CD4-positive, alpha-beta T cell (primary cell): ENCODE results near the gene RAPGEF6. TPM values are rescaled to one million over a fixed set of nuclear protein-coding genes. Genes with fewer than 3 reads are reported as not detected.

Source experiments
- ATAC-seq: fragments of 200-7000 bp; cut with Tn5 transposase; one replicate; pipeline ENCODE4 v1.10.0; 2022; ENCODE audit warnings: mild to moderate bottlenecking; ENCODE audit not compliant: poor library complexity
- CTCF ChIA-PET: fragments of 350-600 bp; sonication (Branson Sonifier 250); formaldehyde crosslinking; loops from one replicate; lab custom pipeline; 2021; ENCODE audit warnings: antibody characterized with exemption, inconsistent platforms; lab: Charles Lee
- POLR2A ChIA-PET: fragments of 350-600 bp; sonication (Branson Sonifier 250); formaldehyde crosslinking; loops from one replicate; lab custom pipeline; 2021; ENCODE audit warnings: antibody characterized with exemption, inconsistent platforms; lab: Charles Lee
- DNase-seq, 14 experiments: peaks; one replicate each; pipeline ENCODE4 v3.0.0-alpha.2; 2013 to 2020; ENCODE audit warnings: mixed read lengths in 2 of 14
- H3K27ac ChIP-seq, 2 donors: one replicate each; pipeline versions ENCODE4 v1.5.1 to v1.7.0; 2013; ENCODE audit warnings: low read length in 2 of 2, low read depth in 1 of 2, mild to moderate bottlenecking in 1 of 2
- H3K27me3 ChIP-seq, 2 experiments: 1 replicate in 1 of 2; 2 replicates in 1 of 2; pipeline versions ENCODE4 v1.6.1 to v1.7.0; 2013; ENCODE audit warnings: low read length in 2 of 2, control low read depth in 1 of 2, mild to moderate bottlenecking in 1 of 2, moderate library complexity in 1 of 2; ENCODE audit not compliant: insufficient read depth in 2 of 2, control insufficient read depth in 1 of 2
- H3K36me3 ChIP-seq: one replicate; pipeline ENCODE4 v1.6.1; 2013; ENCODE audit warnings: low read length, control low read depth; ENCODE audit not compliant: insufficient read depth
- H3K4me1 ChIP-seq: one replicate; pipeline ENCODE4 v1.6.1; 2013; ENCODE audit warnings: low read length, control low read depth; ENCODE audit not compliant: insufficient read depth
- H3K4me3 ChIP-seq: one replicate; pipeline ENCODE4 v1.5.1; 2013; ENCODE audit warnings: mild to moderate bottlenecking, low read length, moderate library complexity
- H3K9me3 ChIP-seq, 2 experiments: 1 replicate in 1 of 2; 2 replicates in 1 of 2; pipeline versions ENCODE4 v1.6.1 to v1.7.0; 2013; ENCODE audit warnings: low read length in 2 of 2, mild to moderate bottlenecking in 2 of 2, control low read depth in 1 of 2, moderate library complexity in 1 of 2; ENCODE audit not compliant: control insufficient read depth in 1 of 2, insufficient read depth in 1 of 2
- H3K27ac Mint-ChIP-seq: one replicate; pipeline ENCODE4 v1.8.0; 2020; ENCODE audit warnings: mixed read lengths
- H3K27me3 Mint-ChIP-seq: one replicate; pipeline ENCODE4 v1.8.0; 2021; ENCODE audit warnings: mixed read lengths
- H3K36me3 Mint-ChIP-seq: one replicate; pipeline ENCODE4 v1.8.0; 2021; ENCODE audit warnings: low read depth, mixed read lengths
- H3K4me1 Mint-ChIP-seq: one replicate; pipeline ENCODE4 v1.8.0; 2021; ENCODE audit warnings: low read depth, mixed read lengths
- H3K4me3 Mint-ChIP-seq: one replicate; pipeline ENCODE4 v1.8.0; 2020; ENCODE audit warnings: mild to moderate bottlenecking, mixed read lengths
- H3K9me3 Mint-ChIP-seq: one replicate; pipeline ENCODE4 v1.8.0; 2020; ENCODE audit warnings: mixed read lengths
- intact Hi-C, 2 experiments: fragments of 100-400 bp; cut with DNase I in 1 of 2; cut with micrococcal nuclease in 1 of 2; formaldehyde crosslinking; loops; one replicate each; pipeline versions ENCODE4 v1.15.1 to v1.9.0; 2023 to 2025; cut with DNase I, micrococcal nuclease
- total RNA-seq, 174 experiments: library from RNA in 2 of 174; stranded (reverse) in 2 of 174; gene quantifications; one replicate each; pipeline ENCODE4 v1.2.3 and lab custom pipeline; 2021 to 2026
- TF ChIP-seq, protein P1 (sequence below): fragments of 200-600 bp; IDR thresholded peaks from one replicate; pipeline ENCODE4 v1.8.0; 2022; ENCODE audit warnings: antibody characterized with exemption, mild to moderate bottlenecking

Gene RAPGEF6
- total RNA-seq, 2 experiments from 2014 or later: 83.3 to 91.4 TPM

DNA sequence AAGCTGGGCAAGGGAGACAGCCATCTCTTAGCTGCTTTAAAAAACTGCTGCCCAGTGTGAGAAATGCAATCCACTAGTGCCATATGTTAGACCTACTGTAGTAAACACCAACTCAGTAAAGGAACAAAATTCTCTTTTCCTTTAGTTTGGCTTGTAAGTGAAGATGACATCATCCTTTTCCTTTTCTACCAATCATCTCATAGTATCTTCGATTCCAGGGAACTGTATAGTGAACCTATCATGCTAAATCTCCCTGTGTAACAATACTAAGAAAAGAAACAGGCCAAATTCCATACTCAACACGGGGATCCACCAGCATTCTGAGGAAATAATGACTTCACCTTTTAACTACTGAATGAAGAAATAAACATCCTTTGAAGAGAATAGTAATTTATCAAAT is 100.1 kb downstream of the RAPGEF6 start:
- ATAC-seq (no peak), DNase-seq (no peak)
- Histone ChIP-seq H3K4me1 (peaks cover 14% of the 10 kb centered on the region), H3K27ac (peak overlapping the region in 1 of 2 donors; percentile 1), H3K4me3 (no peak overlapping the region), H3K27me3 (no peaks in the 10 kb centered on the region), H3K36me3 (peaks cover 8% of the 10 kb centered on the region), H3K9me3 (no peaks in the 10 kb centered on the region)
- POLR2A ChIA-PET: no interaction called here
- Mint-ChIP-seq H3K4me3 (peak overlapping the region; percentile 52), H3K27me3 (no peaks in the 10 kb centered on the region), H3K36me3 (peaks cover 38% of the 10 kb centered on the region), H3K9me3 (no peaks in the 10 kb centered on the region), H3K4me1 (peaks cover 84% of the 10 kb centered on the region), H3K27ac (peak overlapping the region; percentile 84)
- CTCF ChIA-PET: no interaction called here
- TF ChIP-seq, protein P1, sequence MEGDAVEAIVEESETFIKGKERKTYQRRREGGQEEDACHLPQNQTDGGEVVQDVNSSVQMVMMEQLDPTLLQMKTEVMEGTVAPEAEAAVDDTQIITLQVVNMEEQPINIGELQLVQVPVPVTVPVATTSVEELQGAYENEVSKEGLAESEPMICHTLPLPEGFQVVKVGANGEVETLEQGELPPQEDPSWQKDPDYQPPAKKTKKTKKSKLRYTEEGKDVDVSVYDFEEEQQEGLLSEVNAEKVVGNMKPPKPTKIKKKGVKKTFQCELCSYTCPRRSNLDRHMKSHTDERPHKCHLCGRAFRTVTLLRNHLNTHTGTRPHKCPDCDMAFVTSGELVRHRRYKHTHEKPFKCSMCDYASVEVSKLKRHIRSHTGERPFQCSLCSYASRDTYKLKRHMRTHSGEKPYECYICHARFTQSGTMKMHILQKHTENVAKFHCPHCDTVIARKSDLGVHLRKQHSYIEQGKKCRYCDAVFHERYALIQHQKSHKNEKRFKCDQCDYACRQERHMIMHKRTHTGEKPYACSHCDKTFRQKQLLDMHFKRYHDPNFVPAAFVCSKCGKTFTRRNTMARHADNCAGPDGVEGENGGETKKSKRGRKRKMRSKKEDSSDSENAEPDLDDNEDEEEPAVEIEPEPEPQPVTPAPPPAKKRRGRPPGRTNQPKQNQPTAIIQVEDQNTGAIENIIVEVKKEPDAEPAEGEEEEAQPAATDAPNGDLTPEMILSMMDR: no peak
- intact Hi-C loops: loop anchor here in 1 of 2 experiments (1.0 kb wide), 1 partner anchor 13 kb away; no protein-coding TSS in a partner anchor

DNA sequence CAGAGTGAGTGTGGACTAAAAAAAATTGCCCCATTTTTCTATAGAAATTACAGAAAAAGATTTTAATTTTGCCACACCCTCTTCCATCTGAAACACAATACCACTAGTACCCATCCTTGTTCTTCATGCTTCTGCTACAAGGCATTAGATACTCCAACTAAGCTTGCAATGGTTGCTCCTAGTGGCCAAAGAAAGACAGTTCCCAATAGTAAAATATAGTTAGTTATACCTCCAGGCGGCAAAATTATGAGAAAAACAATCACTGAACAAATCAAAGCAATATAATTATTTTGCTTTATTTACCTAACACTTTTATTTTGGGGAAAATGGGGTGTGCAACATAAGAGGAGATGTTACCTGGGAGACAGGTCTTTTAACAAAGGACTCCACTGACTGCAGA is 101.2 kb downstream of the RAPGEF6 start:
- CTCF ChIA-PET: interaction anchor here (0.8 to 3.2 kb wide), 6 partner anchors 11 to 56 kb away, joined by 3 to 15 read pairs (median 4); no protein-coding TSS in a partner anchor
- Histone ChIP-seq H3K9me3 (no peaks in the 10 kb centered on the region), H3K36me3 (peaks cover 8% of the 10 kb centered on the region), H3K27ac (peak overlapping the region in 1 of 2 donors; percentile 53), H3K4me3 (no peak overlapping the region), H3K27me3 (no peaks in the 10 kb centered on the region), H3K4me1 (peaks cover 23% of the 10 kb centered on the region)
- ATAC-seq (peak; percentile 32), DNase-seq (peak in 2 of 14 experiments; percentile 47 to 49)
- intact Hi-C loops: loop anchor here (1.0 to 2.0 kb wide), 2 partner anchors 13 to 14 kb away; no protein-coding TSS in a partner anchor
- H3K27me3 Mint-ChIP-seq: no peaks in the 10 kb centered on the region
- POLR2A ChIA-PET: interaction anchor here (0.6 to 4.0 kb wide), 6 partner anchors 10 to 238 kb away, joined by 3 to 61 read pairs (median 7); no protein-coding TSS in a partner anchor
- H3K27ac Mint-ChIP-seq: peak overlapping the region; percentile 84
- TF ChIP-seq, protein P1: peak; percentile 14
- H3K9me3 Mint-ChIP-seq: no peaks in the 10 kb centered on the region
- peaks cover 30% of the 10 kb centered on the region for H3K36me3 Mint-ChIP-seq
- H3K4me3 Mint-ChIP-seq: peak overlapping the region; percentile 57
- H3K4me1 Mint-ChIP-seq: peaks cover 80% of the 10 kb centered on the region

DNA sequence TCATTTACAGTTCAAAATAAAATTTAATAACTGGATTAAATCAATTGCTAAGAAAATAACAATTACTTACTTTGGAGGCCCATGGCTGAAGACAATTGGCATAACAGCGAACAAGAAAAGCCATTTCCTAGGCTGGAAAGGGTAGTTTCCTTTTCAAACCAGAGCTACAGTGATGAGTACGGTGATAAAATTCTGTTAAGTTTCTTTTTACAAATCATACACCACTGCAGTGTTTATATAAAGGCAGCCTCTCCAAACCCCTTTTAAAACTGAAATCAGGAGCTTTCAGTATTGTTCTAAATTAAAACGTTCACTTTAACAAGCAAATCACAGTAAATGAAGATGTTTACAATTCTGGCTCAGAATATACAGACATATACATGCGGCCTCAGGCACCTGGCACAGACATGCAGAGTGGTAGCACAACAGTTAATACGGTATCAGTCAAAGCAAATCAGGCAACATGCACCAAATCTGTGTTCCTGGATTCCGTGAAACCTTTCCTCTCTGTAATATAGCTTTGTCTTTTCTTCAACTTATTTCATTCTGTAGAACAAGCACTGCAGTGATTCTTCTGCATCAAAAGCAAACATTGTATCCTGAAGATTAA is 102.9 kb downstream of the RAPGEF6 start:
- POLR2A ChIA-PET: interaction anchor here (0.6 to 4.0 kb wide), 21 partner anchors 8 to 367 kb away, joined by 3 to 61 read pairs (median 5); partner anchors contain the start of gene CDC42SE2
- Histone ChIP-seq H3K27me3 (no peaks in the 10 kb centered on the region), H3K4me3 (peak overlapping the region; percentile 40), H3K9me3 (no peaks in the 10 kb centered on the region), H3K27ac (peak overlapping the region; percentile 53 to 60), H3K4me1 (peaks cover 22% of the 10 kb centered on the region), H3K36me3 (no peaks in the 10 kb centered on the region)
- Mint-ChIP-seq H3K27me3 (no peaks in the 10 kb centered on the region), H3K27ac (peak overlapping the region; percentile 96), H3K4me3 (peak overlapping the region; percentile 85), H3K9me3 (no peaks in the 10 kb centered on the region), H3K4me1 (peaks cover 76% of the 10 kb centered on the region), H3K36me3 (peaks cover 28% of the 10 kb centered on the region)
- CTCF ChIA-PET: interaction anchor here (0.6 to 3.2 kb wide), 6 partner anchors 9 to 363 kb away, joined by 3 to 15 read pairs (median 6); no protein-coding TSS in a partner anchor
- peak in 4 of 14 experiments; percentile 18 to 63 (median 56) for DNase-seq
- intact Hi-C loops: loop anchor here in 1 of 2 experiments (2.0 kb wide), 1 partner anchor 15 kb away; no protein-coding TSS in a partner anchor
- TF ChIP-seq, protein P1: no peak
- ATAC-seq: peak; percentile 54
